Natural killer cell (primary cell): Measurements from ENCODE around the gene ZCCHC8. TPM values are rescaled to one million over a fixed set of nuclear protein-coding genes. Genes with fewer than 3 reads are reported as not detected.

Experiments used
- ATAC-seq, 3 donors: fragments of 150-1000 bp in 2 of 3; fragments of 200-7000 bp in 1 of 3; cut with Tn5 transposase; 1 replicate in 1 of 3; 2 replicates in 2 of 3; pipeline ENCODE4 v1.10.0; 2021; ENCODE audit warnings: mild to moderate bottlenecking in 2 of 3, moderate library complexity in 2 of 3
- DNase-seq, 2 donors: peaks; one replicate each; pipeline versions ENCODE4 v3.0.0 to v3.0.0-alpha.2; 2013 to 2021; ENCODE audit warnings: mixed read lengths in 1 of 2
- H3K27ac ChIP-seq: one replicate; pipeline ENCODE4 v1.5.1; 2013; ENCODE audit warnings: mild to moderate bottlenecking, low read length
- H3K27me3 ChIP-seq: one replicate; pipeline ENCODE4 v1.6.1; 2013; ENCODE audit warnings: low read length; ENCODE audit not compliant: control insufficient read depth, insufficient read depth
- H3K36me3 ChIP-seq: one replicate; pipeline ENCODE4 v1.6.1; 2013; ENCODE audit warnings: low read length; ENCODE audit not compliant: control insufficient read depth, insufficient read depth
- H3K4me1 ChIP-seq: one replicate; pipeline ENCODE4 v1.6.1; 2013; ENCODE audit warnings: low read length; ENCODE audit not compliant: control insufficient read depth, insufficient read depth
- H3K4me3 ChIP-seq: one replicate; pipeline ENCODE4 v1.5.1; 2013; ENCODE audit warnings: low read length
- H3K9me3 ChIP-seq: one replicate; pipeline ENCODE4 v1.6.1; 2013; ENCODE audit warnings: low read length; ENCODE audit not compliant: control insufficient read depth, insufficient read depth
- H3K27ac Mint-ChIP-seq, 2 donors: one replicate each; pipeline ENCODE4 v1.8.0; 2022; ENCODE audit warnings: mild to moderate bottlenecking in 2 of 2, mixed read lengths in 2 of 2, moderate library complexity in 1 of 2
- H3K27me3 Mint-ChIP-seq, 2 donors: one replicate each; pipeline ENCODE4 v1.8.0; 2022; ENCODE audit warnings: low read depth in 2 of 2, mixed read lengths in 2 of 2
- H3K36me3 Mint-ChIP-seq: one replicate; pipeline ENCODE4 v1.8.0; 2022; ENCODE audit warnings: mixed read lengths
- H3K4me1 Mint-ChIP-seq, 2 donors: one replicate each; pipeline ENCODE4 v1.8.0; 2022; ENCODE audit warnings: mixed read lengths in 2 of 2
- H3K4me3 Mint-ChIP-seq: one replicate; pipeline ENCODE4 v1.8.0; 2022; ENCODE audit warnings: mild to moderate bottlenecking, moderate library complexity, mixed read lengths
- H3K9me3 Mint-ChIP-seq, 2 donors: one replicate each; pipeline ENCODE4 v1.8.0; 2022; ENCODE audit warnings: mixed read lengths in 2 of 2
- WGBS: methylation state at CpG from one replicate; pipeline ENCODE4 v1.1.7; 2013; ENCODE audit warnings: missing lambda C conversion rate; ENCODE audit not compliant: insufficient coverage; 5-methylcytosine and 5-hydroxymethylcytosine counted together
- intact Hi-C: fragments of 100-400 bp; cut with micrococcal nuclease; formaldehyde crosslinking; loops from one replicate; pipeline ENCODE4 v1.14.2; 2022
- total RNA-seq, 4 donors: library from RNA; stranded (reverse); fragments of 120-200 nt in 1 of 4; gene quantifications; one replicate each; pipeline versions ENCODE4 v1.2.3 to v1.2.4, GENCODE V29; 2013 to 2022
- TF ChIP-seq, protein P1 (sequence below): fragments of 200-600 bp; IDR thresholded peaks from one replicate; pipeline ENCODE4 v1.8.0; 2022; ENCODE audit warnings: antibody characterized with exemption

The ZCCHC8 gene
- total RNA-seq, 3 donors from 2014 or later (not counting 1 experiment from before 2014, with no cell fraction given), result 57.7 to 71.6 (median 66.6) TPM

DNA sequence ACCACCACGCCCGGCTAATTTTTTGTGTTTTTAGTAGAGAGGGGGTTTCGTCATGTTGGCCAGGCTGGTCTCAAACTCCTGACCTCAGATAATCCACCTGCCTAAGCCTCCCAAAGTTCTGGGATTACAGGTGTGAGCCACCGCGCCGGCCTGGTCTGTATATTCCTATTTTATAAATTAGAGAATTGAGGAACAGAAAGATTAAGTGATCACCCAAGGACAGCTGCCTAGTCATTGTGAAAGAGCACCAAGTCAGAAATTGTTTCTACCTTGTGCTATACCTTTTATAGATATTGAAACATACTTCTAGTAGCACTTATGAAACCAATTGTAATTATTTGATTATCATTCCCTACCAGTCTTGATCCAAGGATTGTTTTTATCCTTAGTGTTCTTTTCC is 28.3 kb upstream of the ZCCHC8 start:
- H3K9me3 Mint-ChIP-seq, result no peaks in the 10 kb centered on the region
- ATAC-seq, result no peak
- Histone ChIP-seq H3K4me1 (peaks cover 15% of the 10 kb centered on the region), H3K4me3 (no peak overlapping the region), H3K36me3 (peaks cover 10% of the 10 kb centered on the region), H3K9me3 (no peaks in the 10 kb centered on the region), H3K27me3 (no peaks in the 10 kb centered on the region), H3K27ac (no peak overlapping the region)
- H3K36me3 Mint-ChIP-seq, result no peaks in the 10 kb centered on the region
- H3K4me1 Mint-ChIP-seq, result peaks cover 13 to 15% of the 10 kb centered on the region in 2 donors
- no peak overlapping the region for H3K27ac Mint-ChIP-seq
- TF ChIP-seq, protein P1, sequence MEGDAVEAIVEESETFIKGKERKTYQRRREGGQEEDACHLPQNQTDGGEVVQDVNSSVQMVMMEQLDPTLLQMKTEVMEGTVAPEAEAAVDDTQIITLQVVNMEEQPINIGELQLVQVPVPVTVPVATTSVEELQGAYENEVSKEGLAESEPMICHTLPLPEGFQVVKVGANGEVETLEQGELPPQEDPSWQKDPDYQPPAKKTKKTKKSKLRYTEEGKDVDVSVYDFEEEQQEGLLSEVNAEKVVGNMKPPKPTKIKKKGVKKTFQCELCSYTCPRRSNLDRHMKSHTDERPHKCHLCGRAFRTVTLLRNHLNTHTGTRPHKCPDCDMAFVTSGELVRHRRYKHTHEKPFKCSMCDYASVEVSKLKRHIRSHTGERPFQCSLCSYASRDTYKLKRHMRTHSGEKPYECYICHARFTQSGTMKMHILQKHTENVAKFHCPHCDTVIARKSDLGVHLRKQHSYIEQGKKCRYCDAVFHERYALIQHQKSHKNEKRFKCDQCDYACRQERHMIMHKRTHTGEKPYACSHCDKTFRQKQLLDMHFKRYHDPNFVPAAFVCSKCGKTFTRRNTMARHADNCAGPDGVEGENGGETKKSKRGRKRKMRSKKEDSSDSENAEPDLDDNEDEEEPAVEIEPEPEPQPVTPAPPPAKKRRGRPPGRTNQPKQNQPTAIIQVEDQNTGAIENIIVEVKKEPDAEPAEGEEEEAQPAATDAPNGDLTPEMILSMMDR, result no peak
- no peak for DNase-seq
- WGBS, result 87% methylated on average over 5 of the region's 6 CpGs
- no peak overlapping the region for H3K4me3 Mint-ChIP-seq
- H3K27me3 Mint-ChIP-seq, result no peaks in the 10 kb centered on the region
- intact Hi-C loops, result loop anchor here (5.0 kb wide), 2 partner anchors 223 to 262 kb away; partner anchors contain the start of genes DENR and VPS33A

DNA sequence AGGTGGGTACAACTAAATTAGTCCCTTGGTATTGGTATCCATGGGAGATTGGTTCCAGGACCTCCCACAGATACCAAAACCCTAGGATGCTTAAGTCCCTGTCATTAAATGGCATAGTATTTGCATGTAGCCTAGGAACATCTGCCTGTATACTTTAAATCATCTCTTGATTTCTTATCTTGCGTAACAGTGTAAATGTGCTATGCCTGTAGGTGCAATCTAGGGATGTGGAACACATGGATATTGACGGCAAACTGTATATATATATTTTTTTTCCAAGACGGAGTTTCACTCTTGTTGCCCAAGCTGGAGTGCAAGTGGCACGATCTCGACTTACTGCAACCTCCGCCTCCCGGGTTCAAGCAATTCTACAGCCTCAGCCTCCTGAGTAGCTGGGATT is 27.9 kb upstream of the ZCCHC8 start:
- no peaks in the 10 kb centered on the region for H3K9me3 Mint-ChIP-seq
- Histone ChIP-seq H3K27ac (no peak overlapping the region), H3K9me3 (no peaks in the 10 kb centered on the region), H3K27me3 (no peaks in the 10 kb centered on the region), H3K36me3 (peaks cover 12% of the 10 kb centered on the region), H3K4me3 (no peak overlapping the region), H3K4me1 (peaks cover 15% of the 10 kb centered on the region)
- WGBS, result 96% methylated on average over 7 of the region's 7 CpGs
- H3K4me1 Mint-ChIP-seq, result peaks cover 17 to 19% of the 10 kb centered on the region in 2 donors
- H3K27me3 Mint-ChIP-seq, result no peaks in the 10 kb centered on the region
- TF ChIP-seq, protein P1, result no peak
- DNase-seq (no peak), ATAC-seq (no peak)
- no peak overlapping the region for H3K4me3 Mint-ChIP-seq
- H3K27ac Mint-ChIP-seq, result no peak overlapping the region
- intact Hi-C loops, result loop anchor here (5.0 kb wide), 2 partner anchors 224 to 261 kb away; partner anchors contain the start of genes DENR and VPS33A
- no peaks in the 10 kb centered on the region for H3K36me3 Mint-ChIP-seq

DNA sequence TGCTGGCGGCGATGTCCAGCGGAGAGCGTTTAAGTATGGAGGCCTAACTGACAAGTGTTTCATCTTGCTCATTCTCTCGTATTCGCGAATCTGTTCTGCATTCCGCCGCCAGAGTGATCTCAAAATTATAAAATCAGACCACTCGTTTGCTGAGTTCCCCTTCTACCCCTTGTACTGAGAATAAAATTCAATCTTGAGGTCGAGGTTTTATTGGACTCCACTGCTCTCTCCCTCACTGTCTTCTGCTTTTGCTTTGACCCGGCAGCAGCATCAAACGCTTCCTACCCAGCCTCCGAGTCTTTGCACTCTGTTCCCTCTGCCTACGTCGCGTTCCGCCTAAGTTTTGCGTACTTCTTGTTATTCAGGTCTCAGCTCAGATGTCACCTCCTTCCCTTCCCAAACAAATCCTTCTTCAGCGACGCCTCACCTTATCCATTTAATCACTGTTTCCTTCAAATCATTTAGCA is 26.8 kb upstream of the ZCCHC8 start:
- H3K27me3 ChIP-seq, result no peaks in the 10 kb centered on the region
- intact Hi-C loops, result loop anchor here (1.0 to 5.0 kb wide), 3 partner anchors 26 to 260 kb away; partner anchors contain the start of genes DENR and VPS33A
- peak in 1 of 2 donors; percentile 63 for DNase-seq

More for the DNA sequence above, 26.8 kb upstream of the ZCCHC8 start:
- ATAC-seq, result no peak
- TF ChIP-seq, protein P1, result no peak
- Mint-ChIP-seq H3K27ac (no peak overlapping the region), H3K4me1 (peaks cover 24% of the 10 kb centered on the region in 2 donors), H3K4me3 (no peak overlapping the region), H3K36me3 (no peaks in the 10 kb centered on the region), H3K27me3 (no peaks in the 10 kb centered on the region), H3K9me3 (no peaks in the 10 kb centered on the region)
- Histone ChIP-seq H3K9me3 (no peaks in the 10 kb centered on the region), H3K4me3 (peak overlapping the region; percentile 64), H3K27ac (peak overlapping the region; percentile 95), H3K36me3 (peaks cover 11% of the 10 kb centered on the region), H3K4me1 (peaks cover 20% of the 10 kb centered on the region)
- WGBS, result 0% methylated on average over 19 of the region's 21 CpGs
